K562 (cell line): ENCODE data around the gene FAM199X. TPM values are rescaled to one million over a fixed set of nuclear protein-coding genes. Genes with fewer than 3 reads are reported as not detected.

Experiments
- ATAC-seq: fragments of 200-7000 bp; cut with Tn5 transposase; 3 replicates; pipeline ENCODE4 v1.9.1; 2020; ENCODE audit warnings: moderate library complexity
- BruUV-seq: library from RNA; stranded (reverse); fragments of 400-500 nt; replicated peaks from 2 replicates; lab custom pipeline; 2021; lab: Mats Ljungman, UMichigan
- CTCF ChIA-PET: fragments of 300-600 bp; formaldehyde crosslinking; extraction: SDS; loops from one replicate; lab custom pipeline; 2021; ENCODE audit warnings: low intra/inter-chr PET ratio; lab: Yijun Ruan, JAX
- POLR2A ChIA-PET: fragments of 300-600, 350-650 bp; sonication (Branson Sonifier 250); formaldehyde crosslinking; extraction: SDS; loops from one replicate; lab custom pipeline; 2021; ENCODE audit warnings: antibody characterized with exemption, inconsistent platforms; lab: Yijun Ruan, JAX
- DNase-seq, 4 experiments: peaks; one replicate each; pipeline versions ENCODE4 v3.0.0 to v3.0.0-alpha.2; 2011 to 2018; ENCODE audit warnings: low spot score in 3 of 4, mixed read lengths in 3 of 4; ENCODE audit errors: extremely low read depth in 1 of 4
- FAIRE-seq: peaks from 2 replicates; lab custom pipeline; 2011; peaks lifted over from hg19 to GRCh38; lab: Jason Lieb, UNC
- H2AFZ ChIP-seq: 2 replicates; pipeline ENCODE4 v1.6.0; 2011; ENCODE audit warnings: low read depth, low read length, control low read depth, inconsistent platforms
- H3K27ac ChIP-seq: fragments of 200-600 bp; 3 replicates; pipeline ENCODE4 v1.8.0; 2011; ENCODE audit warnings: low read depth, mild to moderate bottlenecking, control low read depth, inconsistent platforms, low read length, moderate library complexity, mixed read lengths; ENCODE audit errors: extremely low read depth
- H3K27me3 ChIP-seq, 2 experiments: fragments of 300-600 bp in 1 of 2; 2 replicates in 1 of 2; 3 replicates in 1 of 2; pipeline versions ENCODE4 v1.6.0 to v1.8.0; 2011; ENCODE audit warnings: inconsistent platforms in 2 of 2, low read length in 2 of 2, mild to moderate bottlenecking in 1 of 2, mixed read lengths in 1 of 2, moderate library complexity in 1 of 2; ENCODE audit not compliant: control insufficient read depth in 2 of 2, insufficient read depth in 2 of 2
- H3K36me3 ChIP-seq: fragments of 300-600 bp; 3 replicates; pipeline ENCODE4 v1.8.0; 2011; ENCODE audit warnings: mild to moderate bottlenecking, low read length, inconsistent platforms; ENCODE audit not compliant: control insufficient read depth, insufficient read depth
- H3K4me1 ChIP-seq, 2 experiments: fragments of 200-600 bp in 1 of 2; replicated peaks in 1 of 2; 2 replicates in 1 of 2; 3 replicates in 1 of 2; pipeline versions ENCODE4 v1.5.1 to v1.8.0; 2011; ENCODE audit warnings: inconsistent platforms in 2 of 2, low read length in 2 of 2, mild to moderate bottlenecking in 1 of 2, mixed read lengths in 1 of 2, moderate library complexity in 1 of 2; ENCODE audit not compliant: control insufficient read depth in 2 of 2, insufficient read depth in 2 of 2
- H3K4me2 ChIP-seq: 2 replicates; pipeline ENCODE4 v1.6.1; 2011; ENCODE audit warnings: low read length, control low read depth, inconsistent platforms, mixed read lengths; ENCODE audit not compliant: insufficient read depth
- H3K4me3 ChIP-seq: fragments of 200-600 bp; sonication (generic), shearing (Covaris generic); 2 replicates; pipeline ENCODE4 v1.5.1; 2016; ENCODE audit warnings: control low read depth, inconsistent platforms
- H3K79me2 ChIP-seq: fragments of 200-600 bp; 3 replicates; pipeline ENCODE4 v1.8.0; 2011; ENCODE audit warnings: low read length, inconsistent platforms; ENCODE audit not compliant: control insufficient read depth, insufficient read depth
- H3K9ac ChIP-seq, 2 experiments: 2 replicates each; pipeline versions ENCODE4 v1.6.0 to v1.6.1; 2011; ENCODE audit warnings: low read depth in 2 of 2, low read length in 2 of 2, control low read depth in 1 of 2, inconsistent platforms in 1 of 2, mild to moderate bottlenecking in 1 of 2, mixed read lengths in 1 of 2; ENCODE audit not compliant: insufficient read depth in 1 of 2
- H3K9me1 ChIP-seq: one replicate; pipeline ENCODE4 v1.6.0; 2011; ENCODE audit warnings: inconsistent platforms, mild to moderate bottlenecking, low read length, moderate library complexity; ENCODE audit not compliant: control insufficient read depth, insufficient read depth
- H3K9me3 ChIP-seq: replicated peaks from 2 replicates; pipeline ENCODE4 v1.5.1; 2011; ENCODE audit warnings: low read depth, low read length, inconsistent platforms; ENCODE audit not compliant: control insufficient read depth, insufficient read depth
- H4K20me1 ChIP-seq: replicated peaks from 2 replicates; pipeline ENCODE4 v1.6.1; 2011; ENCODE audit warnings: low read length, inconsistent platforms, mixed read lengths; ENCODE audit not compliant: control insufficient read depth, insufficient read depth
- CREB5 ChIP-seq: fragments of 250-450 bp; sonication (Bioruptor Pico); IDR thresholded peaks from 2 replicates; pipeline ENCODE4 v1.5.0; 2020; ENCODE audit warnings: mild to moderate bottlenecking
- E2F8 ChIP-seq: fragments of 450-650 bp; IDR thresholded peaks from 2 replicates; pipeline ENCODE4 v1.7.1; 2018; ENCODE audit warnings: mild to moderate bottlenecking, low read depth; ENCODE audit not compliant: partially characterized antibody
- HNRNPUL1 ChIP-seq: fragments of 200-400 bp; formaldehyde crosslinking; IDR thresholded peaks from 2 replicates; pipeline ENCODE4 v1.6.1; 2017; ENCODE audit warnings: low read length
- IRF9 ChIP-seq: fragments of 450-650 bp; IDR thresholded peaks from 2 replicates; pipeline ENCODE4 v1.6.1; 2016; ENCODE audit warnings: missing biosample characterization, missing genetic modification characterization
- MAZ ChIP-seq, 2 experiments: fragments of 450-650 bp in 1 of 2; sonication (generic) in 1 of 2; formaldehyde crosslinking; IDR thresholded peaks in 1 of 2; conservative IDR thresholded peaks in 1 of 2; 2 replicates each; pipeline versions ENCODE4 v1.4.0 to v1.5.0; 2020; ENCODE audit warnings: mild to moderate bottlenecking in 1 of 2, missing genetic modification reagents in 1 of 2
- RBM15 ChIP-seq: fragments of 200-400 bp; formaldehyde crosslinking; IDR thresholded peaks from 2 replicates; pipeline ENCODE4 v1.6.1; 2018; ENCODE audit warnings: mild to moderate bottlenecking, low read length, moderate library complexity; ENCODE audit not compliant: insufficient read depth
- TEAD4 ChIP-seq, 2 experiments: sonication (generic) in 1 of 2; formaldehyde crosslinking in 1 of 2; IDR thresholded peaks; 2 replicates each; pipeline versions ENCODE4 v1.6.1 to v1.8.0; 2012 to 2022; ENCODE audit warnings: borderline replicate concordance in 1 of 2, inconsistent platforms in 1 of 2, low read length in 1 of 2, mild to moderate bottlenecking in 1 of 2, missing genetic modification reagents in 1 of 2
- ZNF124 ChIP-seq: sonication (generic); formaldehyde crosslinking; IDR thresholded peaks from 2 replicates; pipeline ENCODE4 v1.8.1; 2022; ENCODE audit warnings: missing genetic modification reagents
- ZNF311 ChIP-seq: fragments of 250-450 bp; sonication (Bioruptor Pico); IDR thresholded peaks from 2 replicates; pipeline ENCODE4 v1.4.0; 2020; ENCODE audit warnings: mild to moderate bottlenecking, moderate library complexity
- ZNF431 ChIP-seq: sonication (generic); formaldehyde crosslinking; IDR thresholded peaks from 2 replicates; pipeline ENCODE4 v1.8.0; 2022; ENCODE audit warnings: mild to moderate bottlenecking, missing genetic modification reagents
- ZNF512 ChIP-seq: IDR thresholded peaks from 2 replicates; pipeline ENCODE4 v1.6.1; 2016; ENCODE audit warnings: missing genetic modification characterization, missing compliant biosample characterization
- WGBS: fragments of 100-300 bp; shearing (Covaris generic); methylation state at CpG from one replicate; pipeline ENCODE4 v1.1.6; 2016; ENCODE audit warnings: low coverage, mixed read lengths; ENCODE audit not compliant: insufficient coverage; ENCODE audit errors: missing lambda C conversion rate; 5-methylcytosine and 5-hydroxymethylcytosine counted together
- in situ Hi-C: fragments of 300-500 bp; cut with MboI; formaldehyde crosslinking; loops from 4 replicates; pipeline ENCODE4 v1.15.0; 2018; ENCODE audit warnings: inconsistent platforms, mixed read lengths
- intact Hi-C: fragments of 100-400 bp; cut with micrococcal nuclease; formaldehyde crosslinking; loops from 2 replicates; pipeline ENCODE4 v1.14.2; 2022
- polyA plus RNA-seq, 8 experiments: library from polyadenylated mRNA; depleted of rRNA in 4 of 8; stranded (reverse) in 5 of 8; unstranded in 3 of 8; fragments of >200 nt; fragmentation: Nextera tagmentation in 2 of 8; fragmentation: Illumina TruSeq in 1 of 8; extraction: Ambion mirVana in 2 of 8; extraction: Trizol in 1 of 8; gene quantifications; 2 replicates each; pipeline versions ENCODE4 v1.2.1 to v1.2.3, GENCODE V29; 2011 to 2014; ENCODE audit warnings: inconsistent platforms in 1 of 8, missing spikeins in 1 of 8
- total RNA-seq, 7 experiments: library from RNA; depleted of rRNA in 6 of 7; stranded (reverse); fragments of >200 nt in 6 of 7; fragmentation: Illumina TruSeq in 2 of 7; extraction: Trizol in 2 of 7; gene quantifications; 2 replicates each; pipeline versions ENCODE4 v1.2.1 to v1.2.3, GENCODE V29; 2011 to 2021; ENCODE audit warnings: low replicate concordance in 1 of 7

Gene FAM199X
- total and polyA plus RNA-seq, 9 of the 15 experiments (the other 6 are each of a cell fraction or from before 2014, with no cell fraction given): 4.6 to 22.2 (median 13.7) TPM

- H3K27me3 ChIP-seq: no peaks in the 10 kb centered on the region
- peaks cover 37% of the 10 kb centered on the region; the same call in 2 of the 3 replicates for H3K36me3 ChIP-seq
- CTCF ChIA-PET: no interaction called here
- H3K9me1 ChIP-seq: no peaks in the 10 kb centered on the region
- intact Hi-C loops (no loop called here), in situ Hi-C loops (no loop called here)
- FAIRE-seq (no peak), ATAC-seq (peak; percentile 44), DNase-seq (no peak)
- no TSS peak for BruUV-seq
- POLR2A ChIA-PET: no interaction called here
- WGBS: 60% methylated on average over 3 of the region's 6 CpGs
- peaks cover 0 to 4% of the 10 kb centered on the region in 2 experiments; a peak in 3 of 5 replicates for H3K4me1 ChIP-seq
- H3K27ac ChIP-seq: no peak overlapping the region
- no peak overlapping the region for H3K4me2 ChIP-seq
- no peak overlapping the region for H2AFZ ChIP-seq
- H4K20me1 ChIP-seq: peaks cover 8% of the 10 kb centered on the region; the same call in 1 of the 2 replicates
- no peak overlapping the region for H3K9ac ChIP-seq
- no peaks in the 10 kb centered on the region for H3K9me3 ChIP-seq
- peaks cover 72% of the 10 kb centered on the region for H3K79me2 ChIP-seq
- H3K4me3 ChIP-seq: no peak overlapping the region
- no peak for TF ChIP-seq IRF9
- TF ChIP-seq ZNF512 (tag): no peak
- TF ChIP-seq RBM15: no peak
- TF ChIP-seq ZNF431 (CRISPR knock-in tag): no peak
- no peak for TF ChIP-seq TEAD4 (IDR thresholded peaks at IDR 0.05; ENCODE audit: low read length)
- no peak for TF ChIP-seq TEAD4 (CRISPR knock-in tag; IDR thresholded peaks at IDR 0.05; ENCODE audit: borderline replicate concordance)
- TF ChIP-seq ZNF311 (CRISPR knock-in tag): no peak
- TF ChIP-seq E2F8: no peak
- no peak for TF ChIP-seq HNRNPUL1
- TF ChIP-seq MAZ (CRISPR knock-in tag; conservative IDR thresholded peaks at IDR 0.05 in 1 of 2, IDR thresholded peaks at IDR 0.05 in 1 of 2): no peak
- TF ChIP-seq CREB5 (CRISPR knock-in tag): no peak
- TF ChIP-seq ZNF124 (CRISPR knock-in tag): no peak
Measured at GRCh38 chrX:104172121-104172520, 5.9 kb downstream of the FAM199X start.
